Measurements from ENCODE around the gene MIEF2. TPM values are rescaled to one million over a fixed set of nuclear protein-coding genes. Genes with fewer than 3 reads are reported as not detected.
A peak's percentile ranks its signal among the peaks of the same experiment; 100 is the strongest.

The MIEF2 gene
- total RNA-seq, 1 donor from 2014 or later = 18.4 TPM

- peaks cover 68% of the 10 kb centered on the region for H3K4me1 ChIP-seq
- peak overlapping the region; percentile 91 for H3K27ac ChIP-seq
These were observed 53.7 kb downstream of the MIEF2 start for GRCh38 chr17:18314059-18314730.

GRCh38 chr17:18314731-18315561 lies 54.5 kb downstream of the MIEF2 start, which contains the start of the genes SMCR8 and TOP3A:
SMCR8 (plus strand) TSS chr17:18315293; CDS start chr17:18315790, 497 bp downstream.
TOP3A (minus strand) TSS chr17:18314994; CDS start chr17:18314778, 216 bp downstream.
- peaks cover 0 to 15% of the 10 kb centered on the region in 2 donors for H3K36me3 ChIP-seq
- peaks cover 75% of the 10 kb centered on the region for H3K4me1 ChIP-seq
- H3K9me3 ChIP-seq = no peaks in the 10 kb centered on the region
- peak in 1 of 2 donors; percentile 41 for TF ChIP-seq POLR2A (IDR thresholded peaks at IDR 0.05)
- TF ChIP-seq POLR2AphosphoS5 (IDR thresholded peaks at IDR 0.05; ENCODE audit: insufficient read depth in 1 of 2, low read depth in 1 of 2) = peak; percentile 95 to 97
- peak in 1 of 3 experiments; percentile 11 for TF ChIP-seq CTCF (IDR thresholded peaks at IDR 0.05)
- DNase-seq (ENCODE audit: extremely low spot score in 2 of 2) = peak; percentile 99 to 100
- no peaks in the 10 kb centered on the region for H3K27me3 ChIP-seq
- H3K4me3 ChIP-seq = peak within 1 kb of the TSS; percentile 83 to 87
- intact Hi-C loops (cut with DNase I) = no loop called here
- H3K27ac ChIP-seq = peak within 1 kb of the TSS; percentile 91

More at GRCh38 chr17:18314059-18314730, 53.7 kb downstream of the MIEF2 start:
- no peak for TF ChIP-seq POLR2AphosphoS5 (IDR thresholded peaks at IDR 0.05; ENCODE audit: insufficient read depth in 1 of 2, low read depth in 1 of 2)
- TF ChIP-seq CTCF (IDR thresholded peaks at IDR 0.05) = no peak
- no peak for TF ChIP-seq POLR2A (IDR thresholded peaks at IDR 0.05)
- no peak for DNase-seq (ENCODE audit: extremely low spot score in 2 of 2)
- Histone ChIP-seq H3K4me3 (peak overlapping the region; percentile 83 to 87), H3K27me3 (no peaks in the 10 kb centered on the region), H3K9me3 (no peaks in the 10 kb centered on the region), H3K36me3 (peaks cover 0 to 15% of the 10 kb centered on the region in 2 donors)
- intact Hi-C loops (cut with DNase I) = no loop called here

- no peaks in the 10 kb centered on the region for H3K27me3 ChIP-seq
- H3K4me1 ChIP-seq = peaks cover 81% of the 10 kb centered on the region
- no peak for TF ChIP-seq POLR2A (IDR thresholded peaks at IDR 0.05)
- peak overlapping the region; percentile 91 for H3K27ac ChIP-seq
- intact Hi-C loops (cut with DNase I) = no loop called here
- H3K36me3 ChIP-seq = peaks cover 0 to 15% of the 10 kb centered on the region in 2 donors
- peak overlapping the region; percentile 83 to 87 for H3K4me3 ChIP-seq
- DNase-seq (ENCODE audit: extremely low spot score in 2 of 2) = no peak
- H3K9me3 ChIP-seq = no peaks in the 10 kb centered on the region
These were observed 55.1 kb downstream of the MIEF2 start for GRCh38 chr17:18315562-18315922.

- TF ChIP-seq CTCF (IDR thresholded peaks at IDR 0.05) (no peak), POLR2A (IDR thresholded peaks at IDR 0.05) (no peak), POLR2AphosphoS5 (IDR thresholded peaks at IDR 0.05; ENCODE audit: insufficient read depth in 1 of 2, low read depth in 1 of 2) (no peak)
- intact Hi-C loops (cut with DNase I) = no loop called here
- H3K27me3 ChIP-seq = no peaks in the 10 kb centered on the region
- H3K4me3 ChIP-seq = peak overlapping the region; percentile 83 to 87
- DNase-seq (ENCODE audit: extremely low spot score in 2 of 2) = no peak
- H3K4me1 ChIP-seq = peaks cover 85% of the 10 kb centered on the region
- peak overlapping the region; percentile 91 for H3K27ac ChIP-seq
- H3K36me3 ChIP-seq = peaks cover 0 to 15% of the 10 kb centered on the region in 2 donors
- H3K9me3 ChIP-seq = no peaks in the 10 kb centered on the region
These were observed 55.5 kb downstream of the MIEF2 start for GRCh38 chr17:18315961-18316360.

Other genes with a start within 250 kb of the MIEF2 start
- gene ATPAF2, start 221.5 kb upstream of the MIEF2 start, total RNA-seq = 15.5 TPM
- gene GID4, start 221.3 kb upstream of the MIEF2 start, total RNA-seq = 11.3 TPM
- 40.8 TPM for gene DRG2, start 172.7 kb upstream of the MIEF2 start, total RNA-seq
- gene MYO15A, start 151.9 kb upstream of the MIEF2 start, total RNA-seq = 6.1 TPM
- 77.3 TPM for gene ALKBH5, start 76.8 kb upstream of the MIEF2 start, total RNA-seq
- gene LLGL1, start 35.0 kb upstream of the MIEF2 start, total RNA-seq = 27.7 TPM
- 277 TPM for gene FLII, start 1.9 kb upstream of the MIEF2 start, total RNA-seq
- gene TOP3A, start 54.3 kb downstream of the MIEF2 start, total RNA-seq = 15.5 TPM
- gene SMCR8, start 54.6 kb downstream of the MIEF2 start, total RNA-seq = 11.0 TPM
- gene SHMT1, start 102.9 kb downstream of the MIEF2 start, total RNA-seq = 31.4 TPM
- gene EVPLL, start 117.1 kb downstream of the MIEF2 start, total RNA-seq = 16.7 TPM
- gene LGALS9C, start 216.1 kb downstream of the MIEF2 start, total RNA-seq = 1.2 TPM